ENCODE results near the gene PRX.

PRX gene

DNA sequence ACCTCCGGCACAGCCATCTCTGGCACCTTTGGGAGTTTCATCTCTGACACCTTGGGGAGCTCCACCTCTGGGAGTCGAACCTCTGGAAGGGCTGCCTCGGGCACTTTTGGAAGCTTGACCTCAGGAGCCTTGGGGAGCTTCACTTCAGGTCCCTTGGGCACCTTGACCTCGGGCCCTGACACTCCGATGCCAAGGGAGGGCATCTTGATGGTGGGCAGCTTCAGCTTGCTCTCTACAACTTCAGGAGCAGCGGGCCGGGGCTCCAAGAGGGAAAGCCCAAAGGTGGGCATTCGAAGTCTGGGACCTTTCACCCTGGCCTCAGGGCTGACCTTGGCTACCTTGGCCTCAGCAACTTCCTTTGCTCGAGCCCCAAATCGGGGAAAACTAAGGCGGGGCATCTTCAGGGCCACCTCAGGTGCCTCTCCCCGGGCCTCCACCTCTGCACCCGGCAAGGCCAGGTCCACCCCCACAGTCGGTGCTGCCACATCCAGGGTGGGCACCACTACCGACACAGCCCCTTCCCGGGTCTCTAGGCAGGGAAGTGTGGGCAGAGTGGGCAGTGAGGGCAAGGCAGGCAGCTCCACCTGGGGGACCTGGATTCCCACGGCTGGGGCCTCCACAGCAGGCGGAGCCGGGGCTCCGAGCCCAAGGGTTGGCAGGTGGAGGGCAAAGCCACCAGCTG is 16.2 kb downstream of the PRX start:
- H3K36me3 ChIP-seq (ENCODE audit: control insufficient read depth in 1 of 2, insufficient read depth in 2 of 2, low read length in 2 of 2): no peaks in the 10 kb centered on the region
- H3K79me1 ChIP-seq (ENCODE audit: low read length): peaks cover 13% of the 10 kb centered on the region
- H3K4me2 ChIP-seq (ENCODE audit: low read length): no peak overlapping the region
- no peak overlapping the region for H4K12ac ChIP-seq (ENCODE audit: low read depth, low read length)
- peaks cover 11 to 20% of the 10 kb centered on the region in 2 experiments for H3K4me1 ChIP-seq (ENCODE audit: control insufficient read depth in 1 of 2, insufficient read depth in 2 of 2, low read length in 2 of 2)
- H3K27me3 ChIP-seq (ENCODE audit: insufficient read depth, low read length): no peaks in the 10 kb centered on the region
- H3K9me3 ChIP-seq (ENCODE audit: insufficient read depth, low read depth, low read length): peaks cover 4% of the 10 kb centered on the region
- H2BK120ac ChIP-seq (ENCODE audit: insufficient read depth, low read length, poor library complexity): no peak overlapping the region
- H3K18ac ChIP-seq (ENCODE audit: low read length): no peak overlapping the region
- no peak overlapping the region for H3K27ac ChIP-seq (ENCODE audit: low read depth, low read length)
- H3K79me2 ChIP-seq (ENCODE audit: control insufficient read depth, insufficient read depth, low read length, poor library complexity): peaks cover 1% of the 10 kb centered on the region
- H3K14ac ChIP-seq (ENCODE audit: low read length): no peak overlapping the region
- H2BK5ac ChIP-seq (ENCODE audit: low read depth, low read length, poor library complexity): no peak overlapping the region
- H4K8ac ChIP-seq (ENCODE audit: low read depth, low read length): no peak overlapping the region
- WGBS (ENCODE audit: extremely low coverage, insufficient coverage, insufficient read length): no CpG with 5 or more reads among the region's 20 CpGs
- H2AFZ ChIP-seq (ENCODE audit: insufficient read depth, low read length, poor library complexity): no peak overlapping the region
- H4K91ac ChIP-seq (ENCODE audit: low read depth, low read length): no peak overlapping the region
- H3K4ac ChIP-seq (ENCODE audit: low read depth, low read length): no peak overlapping the region
- no peak overlapping the region for H2AK5ac ChIP-seq (ENCODE audit: low read length)
- H2BK12ac ChIP-seq (ENCODE audit: low read length): no peak overlapping the region
- DNase-seq: no peak
- no peak overlapping the region for H3K23ac ChIP-seq (ENCODE audit: low read length)
- no peak overlapping the region for H3K9ac ChIP-seq (ENCODE audit: low read length)
- H3K4me3 ChIP-seq (ENCODE audit: low read depth, low read length): no peak overlapping the region

DNA sequence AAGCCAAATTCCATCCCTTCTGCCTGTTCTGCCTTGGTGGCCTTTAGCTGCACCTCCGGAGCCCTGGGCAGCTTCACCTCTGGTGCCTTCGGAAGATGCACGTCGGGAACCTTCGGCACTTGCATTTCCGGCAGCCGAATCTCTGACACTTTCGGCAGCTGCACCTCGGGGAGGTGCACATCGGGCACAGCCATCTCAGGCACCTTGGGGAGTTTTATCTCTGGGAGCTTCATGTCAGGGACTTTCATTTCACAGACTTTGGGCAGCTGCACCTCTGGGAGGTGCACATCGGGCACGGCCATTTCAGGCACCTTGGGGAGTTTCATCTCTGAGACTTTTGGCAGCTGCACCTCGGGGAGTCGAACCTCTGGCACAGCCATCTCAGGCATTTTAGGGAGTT is 17.2 kb downstream of the PRX start:
- no peak overlapping the region for H2BK12ac ChIP-seq (ENCODE audit: low read length)
- no peak overlapping the region for H3K4me2 ChIP-seq (ENCODE audit: low read length)
- no peak overlapping the region for H3K4ac ChIP-seq (ENCODE audit: low read depth, low read length)
- no peak overlapping the region for H3K14ac ChIP-seq (ENCODE audit: low read length)
- no peaks in the 10 kb centered on the region for H3K27me3 ChIP-seq (ENCODE audit: insufficient read depth, low read length)
- no peak overlapping the region for H3K23ac ChIP-seq (ENCODE audit: low read length)
- no peak overlapping the region for H4K91ac ChIP-seq (ENCODE audit: low read depth, low read length)
- no peak overlapping the region for H2BK120ac ChIP-seq (ENCODE audit: insufficient read depth, low read length, poor library complexity)
- no peak overlapping the region for H3K18ac ChIP-seq (ENCODE audit: low read length)
- no peak overlapping the region for H3K27ac ChIP-seq (ENCODE audit: low read depth, low read length)
- no peak overlapping the region for H2AK5ac ChIP-seq (ENCODE audit: low read length)
- DNase-seq: no peak
- no peak overlapping the region for H2BK5ac ChIP-seq (ENCODE audit: low read depth, low read length, poor library complexity)
- no peak overlapping the region for H3K4me3 ChIP-seq (ENCODE audit: low read depth, low read length)
- H4K8ac ChIP-seq (ENCODE audit: low read depth, low read length): no peak overlapping the region
- H4K12ac ChIP-seq (ENCODE audit: low read depth, low read length): no peak overlapping the region
- peaks cover 11 to 20% of the 10 kb centered on the region in 2 experiments for H3K4me1 ChIP-seq (ENCODE audit: control insufficient read depth in 1 of 2, insufficient read depth in 2 of 2, low read length in 2 of 2)
- no CpG with 5 or more reads among the region's 14 CpGs for WGBS (ENCODE audit: extremely low coverage, insufficient coverage, insufficient read length)
- no peak overlapping the region for H2AFZ ChIP-seq (ENCODE audit: insufficient read depth, low read length, poor library complexity)
- peaks cover 4% of the 10 kb centered on the region for H3K9me3 ChIP-seq (ENCODE audit: insufficient read depth, low read depth, low read length)
- peaks cover 13% of the 10 kb centered on the region for H3K79me1 ChIP-seq (ENCODE audit: low read length)
- H3K79me2 ChIP-seq (ENCODE audit: control insufficient read depth, insufficient read depth, low read length, poor library complexity): peaks cover 1% of the 10 kb centered on the region
- no peak overlapping the region for H3K9ac ChIP-seq (ENCODE audit: low read length)
- no peaks in the 10 kb centered on the region for H3K36me3 ChIP-seq (ENCODE audit: control insufficient read depth in 1 of 2, insufficient read depth in 2 of 2, low read length in 2 of 2)

DNA sequence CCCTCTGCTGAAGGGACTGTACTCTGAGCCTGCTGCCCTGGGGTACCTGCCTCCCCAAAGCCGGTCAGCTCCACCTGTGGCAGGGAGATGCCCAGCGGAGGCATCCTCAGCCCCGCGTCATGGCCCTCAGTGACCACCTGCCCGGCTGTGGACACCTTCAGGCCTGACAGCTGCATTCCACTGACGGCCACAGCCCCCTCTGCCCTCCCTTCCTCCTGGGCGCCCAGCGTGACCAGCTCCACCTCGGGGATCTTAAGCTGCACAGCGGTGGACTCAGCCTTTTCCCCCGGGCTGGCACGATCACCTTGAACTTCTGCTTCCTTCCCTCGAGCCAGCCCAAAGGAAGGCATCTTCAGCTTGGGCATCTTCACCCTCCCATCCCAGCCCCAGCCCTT is 18.4 kb downstream of the PRX start:
- no peaks in the 10 kb centered on the region for H3K36me3 ChIP-seq (ENCODE audit: control insufficient read depth in 1 of 2, insufficient read depth in 2 of 2, low read length in 2 of 2)
- H4K12ac ChIP-seq (ENCODE audit: low read depth, low read length): no peak overlapping the region
- H3K4ac ChIP-seq (ENCODE audit: low read depth, low read length): no peak overlapping the region
- H2BK120ac ChIP-seq (ENCODE audit: insufficient read depth, low read length, poor library complexity): no peak overlapping the region
- no peak overlapping the region for H2AFZ ChIP-seq (ENCODE audit: insufficient read depth, low read length, poor library complexity)
- peaks cover 13% of the 10 kb centered on the region for H3K79me1 ChIP-seq (ENCODE audit: low read length)
- no peak overlapping the region for H3K18ac ChIP-seq (ENCODE audit: low read length)
- no peak overlapping the region for H3K14ac ChIP-seq (ENCODE audit: low read length)
- no peak overlapping the region for H3K4me2 ChIP-seq (ENCODE audit: low read length)
- H2AK5ac ChIP-seq (ENCODE audit: low read length): peak overlapping the region; percentile 3
- H3K4me3 ChIP-seq (ENCODE audit: low read depth, low read length): no peak overlapping the region
- no CpG with 5 or more reads among the region's 13 CpGs for WGBS (ENCODE audit: extremely low coverage, insufficient coverage, insufficient read length)
- no peak overlapping the region for H3K9ac ChIP-seq (ENCODE audit: low read length)
- no peak overlapping the region for H4K91ac ChIP-seq (ENCODE audit: low read depth, low read length)
- H3K9me3 ChIP-seq (ENCODE audit: insufficient read depth, low read depth, low read length): peaks cover 4% of the 10 kb centered on the region
- H3K4me1 ChIP-seq (ENCODE audit: control insufficient read depth in 1 of 2, insufficient read depth in 2 of 2, low read length in 2 of 2): peaks cover 11 to 20% of the 10 kb centered on the region in 2 experiments
- H3K23ac ChIP-seq (ENCODE audit: low read length): no peak overlapping the region
- no peak overlapping the region for H3K27ac ChIP-seq (ENCODE audit: low read depth, low read length)
- DNase-seq: no peak
- H4K8ac ChIP-seq (ENCODE audit: low read depth, low read length): no peak overlapping the region
- H2BK5ac ChIP-seq (ENCODE audit: low read depth, low read length, poor library complexity): no peak overlapping the region
- peaks cover 1% of the 10 kb centered on the region for H3K79me2 ChIP-seq (ENCODE audit: control insufficient read depth, insufficient read depth, low read length, poor library complexity)
- no peaks in the 10 kb centered on the region for H3K27me3 ChIP-seq (ENCODE audit: insufficient read depth, low read length)
- H2BK12ac ChIP-seq (ENCODE audit: low read length): no peak overlapping the region

DNA sequence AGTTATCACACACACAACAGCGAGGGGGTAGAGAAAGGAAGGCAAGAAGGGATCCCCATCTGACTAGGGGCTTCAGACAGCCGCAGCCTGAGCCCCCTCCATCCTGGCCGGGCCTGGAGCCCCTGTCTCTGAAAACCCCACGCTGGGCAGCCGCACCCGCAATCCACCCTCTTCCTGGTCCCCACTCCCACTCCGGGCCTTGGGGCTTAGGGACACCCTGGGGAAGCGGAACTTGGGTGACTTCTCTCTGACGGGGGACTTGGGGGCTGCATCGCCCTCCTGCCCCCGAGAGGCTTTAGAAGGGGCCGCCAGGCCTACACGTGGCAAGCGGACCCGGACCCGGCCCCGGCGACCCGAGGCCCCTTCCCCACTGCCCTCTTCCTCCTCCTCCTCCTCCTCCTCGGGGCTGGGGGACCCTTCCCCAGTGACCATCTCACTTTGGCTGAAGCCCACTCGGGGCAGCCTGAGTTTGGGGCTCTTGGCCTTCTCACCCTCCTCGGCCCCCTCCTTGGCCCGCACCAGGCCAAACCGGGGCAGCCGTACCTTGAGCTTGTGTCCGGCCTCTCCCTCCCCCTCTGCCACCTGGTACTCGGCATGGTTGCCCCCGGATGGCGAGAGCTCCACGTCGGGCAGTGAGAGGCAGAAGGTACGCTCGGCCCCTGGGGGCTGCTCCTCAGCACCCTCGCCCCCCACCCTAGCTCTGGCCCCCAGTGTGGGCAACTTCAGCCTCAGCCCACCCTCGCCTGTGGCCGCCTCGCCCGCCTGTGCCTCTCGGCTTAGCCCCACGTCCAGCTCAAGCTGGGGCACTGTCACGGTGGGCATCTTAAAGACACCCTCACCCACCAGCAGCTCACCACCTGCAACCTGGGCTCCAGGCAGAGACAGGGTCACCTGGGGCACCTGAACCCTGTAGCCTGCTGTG is 19.0 kb downstream of the PRX start:
- H4K12ac ChIP-seq (ENCODE audit: low read depth, low read length): no peak overlapping the region
- H2AK5ac ChIP-seq (ENCODE audit: low read length): peak overlapping the region; percentile 52
- no peak overlapping the region for H3K4me3 ChIP-seq (ENCODE audit: low read depth, low read length)
- no peak overlapping the region for H3K4me2 ChIP-seq (ENCODE audit: low read length)
- peak overlapping the region; percentile 9 for H4K91ac ChIP-seq (ENCODE audit: low read depth, low read length)
- H4K8ac ChIP-seq (ENCODE audit: low read depth, low read length): no peak overlapping the region
- WGBS (ENCODE audit: extremely low coverage, insufficient coverage, insufficient read length): no CpG with 5 or more reads among the region's 41 CpGs
- H3K9ac ChIP-seq (ENCODE audit: low read length): no peak overlapping the region
- no peaks in the 10 kb centered on the region for H3K36me3 ChIP-seq (ENCODE audit: control insufficient read depth in 1 of 2, insufficient read depth in 2 of 2, low read length in 2 of 2)
- H3K14ac ChIP-seq (ENCODE audit: low read length): no peak overlapping the region
- peaks cover 4% of the 10 kb centered on the region for H3K9me3 ChIP-seq (ENCODE audit: insufficient read depth, low read depth, low read length)
- H3K4me1 ChIP-seq (ENCODE audit: control insufficient read depth in 1 of 2, insufficient read depth in 2 of 2, low read length in 2 of 2): peaks cover 11 to 20% of the 10 kb centered on the region in 2 experiments
- H3K23ac ChIP-seq (ENCODE audit: low read length): no peak overlapping the region
- peak overlapping the region; percentile 5 for H2BK120ac ChIP-seq (ENCODE audit: insufficient read depth, low read length, poor library complexity)
- H2AFZ ChIP-seq (ENCODE audit: insufficient read depth, low read length, poor library complexity): no peak overlapping the region
- H3K27ac ChIP-seq (ENCODE audit: low read depth, low read length): no peak overlapping the region
- H3K79me1 ChIP-seq (ENCODE audit: low read length): peaks cover 13% of the 10 kb centered on the region
- no peak overlapping the region for H3K4ac ChIP-seq (ENCODE audit: low read depth, low read length)
- H2BK5ac ChIP-seq (ENCODE audit: low read depth, low read length, poor library complexity): no peak overlapping the region
- peaks cover 1% of the 10 kb centered on the region for H3K79me2 ChIP-seq (ENCODE audit: control insufficient read depth, insufficient read depth, low read length, poor library complexity)
- DNase-seq: no peak
- H3K27me3 ChIP-seq (ENCODE audit: insufficient read depth, low read length): no peaks in the 10 kb centered on the region
- H3K18ac ChIP-seq (ENCODE audit: low read length): no peak overlapping the region
- peak overlapping the region; percentile 6 for H2BK12ac ChIP-seq (ENCODE audit: low read length)

Data from trophoblast cell (in vitro differentiated cells and primary cell).